SK-N-SH treated with all-trans-retinoic acid at 6 μM for 48 hours (cell line): ENCODE data around the gene ATP23.

Experiments used
- ATAC-seq: fragments of 200-7000 bp; cut with Tn5 transposase; 3 replicates; pipeline ENCODE4 v1.9.1; 2020; ENCODE audit warnings: mild to moderate bottlenecking, moderate library complexity
- ARNTL ChIP-seq: fragments of 450-650 bp; formaldehyde crosslinking; IDR thresholded peaks from 2 replicates; pipeline ENCODE4 v1.5.0; 2020; ENCODE audit warnings: low read depth, mild to moderate bottlenecking, moderate library complexity, borderline replicate concordance
- BACH2 ChIP-seq: fragments of 250-450 bp; sonication (Bioruptor Pico); IDR thresholded peaks from 2 replicates; pipeline ENCODE4 v1.9.0; 2021; ENCODE audit warnings: mild to moderate bottlenecking, borderline replicate concordance
- CREB5 ChIP-seq: fragments of 250-450 bp; sonication (Bioruptor Pico); IDR thresholded peaks from 2 replicates; pipeline ENCODE4 v1.5.1; 2020; ENCODE audit warnings: low read depth, mild to moderate bottlenecking, moderate library complexity
- CSDC2 ChIP-seq: fragments of 250-450 bp; sonication (Bioruptor Pico); IDR thresholded peaks from 2 replicates; pipeline ENCODE4 v1.5.0; 2020; ENCODE audit warnings: mild to moderate bottlenecking, moderate library complexity
- ESRRG ChIP-seq: fragments of 250-450 bp; sonication (Bioruptor Pico); IDR thresholded peaks from 2 replicates; pipeline ENCODE4 v1.6.1; 2021; ENCODE audit warnings: mild to moderate bottlenecking
- GLIS3 ChIP-seq: fragments of 250-450 bp; sonication (Bioruptor Pico); IDR thresholded peaks from 2 replicates; pipeline ENCODE4 v1.5.0; 2020; ENCODE audit warnings: mild to moderate bottlenecking, moderate library complexity
- ISL1 ChIP-seq: fragments of 250-450 bp; sonication (Bioruptor Pico); IDR thresholded peaks from 2 replicates; pipeline ENCODE4 v2.1.2; 2022; ENCODE audit warnings: mild to moderate bottlenecking, moderate library complexity
- OSR1 ChIP-seq: fragments of 250-450 bp; sonication (Bioruptor Pico); IDR thresholded peaks from 2 replicates; pipeline ENCODE4 v1.8.0; 2022; ENCODE audit warnings: moderate library complexity, mild to moderate bottlenecking, inconsistent platforms
- PATZ1 ChIP-seq: fragments of 250-450 bp; sonication (Bioruptor Pico); IDR thresholded peaks from 2 replicates; pipeline ENCODE4 v1.8.0; 2020; ENCODE audit warnings: mild to moderate bottlenecking, moderate library complexity, borderline replicate concordance
- POU6F1 ChIP-seq: fragments of 250-450 bp; sonication (Bioruptor Pico); IDR thresholded peaks from 2 replicates; pipeline ENCODE4 v1.8.0; 2021; ENCODE audit warnings: low read depth, mild to moderate bottlenecking, moderate library complexity, borderline replicate concordance
- PPARA ChIP-seq: fragments of 250-450 bp; sonication (Bioruptor Pico); IDR thresholded peaks from 2 replicates; pipeline ENCODE4 v1.5.0; 2020; ENCODE audit warnings: mild to moderate bottlenecking, borderline replicate concordance
- RARB ChIP-seq: fragments of 250-450 bp; sonication (Bioruptor Pico); IDR thresholded peaks from 2 replicates; pipeline ENCODE4 v1.8.0; 2021; ENCODE audit warnings: mild to moderate bottlenecking, moderate library complexity
- SNAI2 ChIP-seq: fragments of 250-450 bp; sonication (Bioruptor Pico); IDR thresholded peaks from 2 replicates; pipeline ENCODE4 v1.5.0; 2020; ENCODE audit warnings: mild to moderate bottlenecking, moderate library complexity
- TCF4 ChIP-seq: fragments of 250-450 bp; sonication (Bioruptor Pico); IDR thresholded peaks from 2 replicates; pipeline ENCODE4 v1.8.0; 2021; ENCODE audit warnings: mild to moderate bottlenecking, moderate library complexity, borderline replicate concordance
- TOX ChIP-seq: fragments of 250-450 bp; sonication (Bioruptor Pico); IDR thresholded peaks from 2 replicates; pipeline ENCODE4 v1.8.0; 2021; ENCODE audit warnings: mild to moderate bottlenecking, moderate library complexity, borderline replicate concordance
- TSHZ2 ChIP-seq: fragments of 250-450 bp; sonication (Bioruptor Pico); IDR thresholded peaks from 2 replicates; pipeline ENCODE4 v1.5.0; 2020; ENCODE audit warnings: mild to moderate bottlenecking, moderate library complexity
- ZC3H10 ChIP-seq: fragments of 250-450 bp; sonication (Bioruptor Pico); IDR thresholded peaks from 2 replicates; pipeline ENCODE4 v1.5.1; 2021; ENCODE audit warnings: mild to moderate bottlenecking, moderate library complexity
- ZFP3 ChIP-seq: fragments of 250-450 bp; sonication (Bioruptor Pico); IDR thresholded peaks from 2 replicates; pipeline ENCODE4 v1.5.0; 2020; ENCODE audit warnings: mild to moderate bottlenecking, moderate library complexity
- ZFP30 ChIP-seq: fragments of 450-650 bp; formaldehyde crosslinking; IDR thresholded peaks from 2 replicates; pipeline ENCODE4 v1.5.0; 2022; ENCODE audit warnings: mild to moderate bottlenecking, moderate library complexity
- ZNF565 ChIP-seq: fragments of 450-650 bp; formaldehyde crosslinking; conservative IDR thresholded peaks from 2 replicates; pipeline ENCODE4 v1.5.0; 2020; ENCODE audit warnings: low read depth, mild to moderate bottlenecking, moderate library complexity
- ZNF70 ChIP-seq: fragments of 450-650 bp; formaldehyde crosslinking; IDR thresholded peaks from 2 replicates; pipeline ENCODE4 v1.5.0; 2020; ENCODE audit warnings: mild to moderate bottlenecking, moderate library complexity
- ZNF8 ChIP-seq: fragments of 450-650 bp; formaldehyde crosslinking; IDR thresholded peaks from 2 replicates; pipeline ENCODE4 v1.5.0; 2020; ENCODE audit warnings: mild to moderate bottlenecking, moderate library complexity

Gene ATP23

GRCh38 chr12:57908511-57908910 lies 32.9 kb upstream of the ATP23 start:
- no peak for ATAC-seq
- TF ChIP-seq ZNF8 (CRISPR knock-in tag): no peak
- no peak for TF ChIP-seq ESRRG (CRISPR knock-in tag)
- no peak for TF ChIP-seq ZNF70 (CRISPR knock-in tag)
- no peak for TF ChIP-seq ARNTL (CRISPR knock-in tag)
- no peak for TF ChIP-seq ZFP3 (CRISPR knock-in tag)
- TF ChIP-seq TCF4 (CRISPR knock-in tag): no peak
- no peak for TF ChIP-seq PPARA (CRISPR knock-in tag)
- no peak for TF ChIP-seq ZFP30 (CRISPR knock-in tag)
- TF ChIP-seq CSDC2: no peak
- no peak for TF ChIP-seq ZNF565 (CRISPR knock-in tag)
- TF ChIP-seq RARB (CRISPR knock-in tag): no peak
- no peak for TF ChIP-seq TOX (CRISPR knock-in tag)
- no peak for TF ChIP-seq CREB5 (CRISPR knock-in tag)
- TF ChIP-seq POU6F1 (CRISPR knock-in tag): no peak
- TF ChIP-seq TSHZ2 (CRISPR knock-in tag): no peak
- no peak for TF ChIP-seq GLIS3
- TF ChIP-seq ZC3H10: no peak
- no peak for TF ChIP-seq ISL1
- TF ChIP-seq BACH2 (CRISPR knock-in tag): no peak
- TF ChIP-seq, all 23 proteins: peak for 0

- no peak for ATAC-seq
- no peak for TF ChIP-seq ARNTL (CRISPR knock-in tag)
- no peak for TF ChIP-seq ZNF8 (CRISPR knock-in tag)
- TF ChIP-seq RARB (CRISPR knock-in tag): no peak
- TF ChIP-seq SNAI2 (CRISPR knock-in tag): no peak
- TF ChIP-seq TCF4 (CRISPR knock-in tag): no peak
- no peak for TF ChIP-seq ZFP30 (CRISPR knock-in tag)
- no peak for TF ChIP-seq ZC3H10
- TF ChIP-seq BACH2 (CRISPR knock-in tag): no peak
- no peak for TF ChIP-seq ZNF565 (CRISPR knock-in tag)
- TF ChIP-seq ZNF70 (CRISPR knock-in tag): no peak
- TF ChIP-seq CSDC2: no peak
These were observed 32.3 kb upstream of the ATP23 start for GRCh38 chr12:57909056-57909455.

- TF ChIP-seq ZNF70 (CRISPR knock-in tag) (no peak), ESRRG (CRISPR knock-in tag) (no peak), TCF4 (CRISPR knock-in tag) (no peak), OSR1 (CRISPR knock-in tag) (no peak), POU6F1 (CRISPR knock-in tag) (no peak), ARNTL (CRISPR knock-in tag) (no peak), PPARA (CRISPR knock-in tag) (no peak)
- TF ChIP-seq, all 23 proteins: peak for 0
- ATAC-seq: no peak
These were observed 31.8 kb upstream of the ATP23 start for GRCh38 chr12:57909611-57910010.

- no peak for ATAC-seq
- TF ChIP-seq PPARA (CRISPR knock-in tag) (no peak), ZFP30 (CRISPR knock-in tag) (no peak), ZNF70 (CRISPR knock-in tag) (no peak), TOX (CRISPR knock-in tag) (no peak), ZFP3 (CRISPR knock-in tag) (no peak), CREB5 (CRISPR knock-in tag) (no peak), GLIS3 (no peak), CSDC2 (no peak), ZC3H10 (no peak), PATZ1 (CRISPR knock-in tag) (no peak), TCF4 (CRISPR knock-in tag) (no peak), POU6F1 (CRISPR knock-in tag) (no peak)
These were observed 23.2 kb upstream of the ATP23 start for GRCh38 chr12:57918147-57918546.
